Measurements from ENCODE around the gene ALDH4A1.

DNA sequence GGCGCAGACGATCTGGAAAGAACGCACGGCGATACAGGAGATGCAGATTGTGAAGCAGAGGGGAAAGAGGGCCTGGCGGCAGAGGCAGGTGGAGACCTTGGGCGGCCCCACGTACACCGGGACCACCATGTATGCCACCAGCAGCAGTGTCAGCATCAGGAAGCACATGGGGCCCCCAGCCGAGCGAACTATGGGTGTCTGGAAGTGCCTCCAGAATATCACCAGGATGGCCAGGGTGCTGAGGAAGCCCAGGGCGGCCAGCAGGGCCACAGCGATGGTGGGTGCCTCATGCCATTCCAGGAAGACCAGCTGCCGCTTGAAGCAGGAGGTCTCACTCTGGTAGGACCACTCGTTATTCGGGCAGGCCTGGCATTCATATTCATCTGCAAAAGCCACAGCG is 62.2 kb downstream of the ALDH4A1 start:
- TF ChIP-seq, protein P1, sequence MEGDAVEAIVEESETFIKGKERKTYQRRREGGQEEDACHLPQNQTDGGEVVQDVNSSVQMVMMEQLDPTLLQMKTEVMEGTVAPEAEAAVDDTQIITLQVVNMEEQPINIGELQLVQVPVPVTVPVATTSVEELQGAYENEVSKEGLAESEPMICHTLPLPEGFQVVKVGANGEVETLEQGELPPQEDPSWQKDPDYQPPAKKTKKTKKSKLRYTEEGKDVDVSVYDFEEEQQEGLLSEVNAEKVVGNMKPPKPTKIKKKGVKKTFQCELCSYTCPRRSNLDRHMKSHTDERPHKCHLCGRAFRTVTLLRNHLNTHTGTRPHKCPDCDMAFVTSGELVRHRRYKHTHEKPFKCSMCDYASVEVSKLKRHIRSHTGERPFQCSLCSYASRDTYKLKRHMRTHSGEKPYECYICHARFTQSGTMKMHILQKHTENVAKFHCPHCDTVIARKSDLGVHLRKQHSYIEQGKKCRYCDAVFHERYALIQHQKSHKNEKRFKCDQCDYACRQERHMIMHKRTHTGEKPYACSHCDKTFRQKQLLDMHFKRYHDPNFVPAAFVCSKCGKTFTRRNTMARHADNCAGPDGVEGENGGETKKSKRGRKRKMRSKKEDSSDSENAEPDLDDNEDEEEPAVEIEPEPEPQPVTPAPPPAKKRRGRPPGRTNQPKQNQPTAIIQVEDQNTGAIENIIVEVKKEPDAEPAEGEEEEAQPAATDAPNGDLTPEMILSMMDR (conservative IDR thresholded peaks at IDR 0.05; ENCODE audit: low read depth, low read length) = no peak
- TF ChIP-seq EZH2 (IDR thresholded peaks at IDR 0.05; ENCODE audit: borderline replicate concordance, low read depth, low read length, poor library complexity, severe bottlenecking) = no peak
